ENCODE results near the gene RAI14.
"Not testable (repeated sequence)": the region's sequence is repeated elsewhere in the genome, so short reads cannot be mapped to it uniquely, and the experiment has no call there.

RAI14 gene

DNA sequence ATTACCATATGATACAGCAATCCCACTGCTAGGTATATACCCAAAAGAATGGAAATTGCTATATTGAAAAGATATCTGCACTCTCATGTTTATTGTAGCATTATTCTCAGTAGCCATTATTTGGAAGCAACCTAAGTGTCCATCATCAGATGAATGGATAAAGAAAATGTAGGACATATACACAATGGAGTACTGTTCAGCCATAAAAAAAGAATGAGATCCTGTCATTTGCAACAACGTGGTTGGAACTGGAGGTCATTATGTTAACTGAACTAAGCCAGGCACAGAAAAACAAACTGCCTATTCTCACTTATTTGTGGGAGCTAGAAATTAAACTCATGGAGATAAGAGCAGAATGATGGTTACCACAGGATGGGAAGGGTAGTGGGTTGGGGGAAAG lies 119.8 kb downstream of the RAI14 start:
- DNase-seq: no peak

DNA sequence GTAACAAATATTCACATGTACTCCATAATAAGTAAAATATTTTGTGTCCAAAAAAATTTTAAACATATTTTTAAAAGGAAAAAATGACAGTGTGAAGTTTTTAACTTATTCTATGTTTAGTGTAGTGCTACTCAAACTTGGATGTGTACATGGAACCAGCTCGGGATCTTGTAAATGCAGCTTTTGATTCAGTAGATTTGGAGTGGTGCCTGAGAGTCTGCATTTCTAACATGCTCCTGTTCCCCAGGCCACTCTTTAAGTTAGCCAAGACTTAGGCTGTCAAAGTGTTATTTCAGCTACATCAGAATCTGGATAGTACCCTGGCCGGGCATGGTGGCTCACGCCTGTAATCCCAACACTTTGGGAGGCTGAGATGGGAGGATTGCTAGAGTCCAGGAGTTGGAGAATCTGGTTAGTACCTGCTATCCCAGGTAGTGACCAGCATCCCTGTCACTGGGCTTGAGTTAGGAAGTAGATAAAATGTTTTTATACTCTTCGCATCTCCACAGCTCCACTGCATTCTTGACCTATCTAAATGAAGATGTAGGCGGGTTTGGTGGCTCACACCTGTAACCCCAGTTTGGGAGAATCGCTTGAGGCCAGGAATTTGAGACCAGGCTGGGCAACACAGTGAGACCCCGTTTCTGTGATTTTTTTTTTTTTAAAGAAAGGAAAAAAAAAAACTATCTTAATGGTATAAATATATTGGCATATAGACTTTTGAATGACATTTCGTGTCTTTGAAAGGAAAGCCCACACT lies 122.1 kb downstream of the RAI14 start:
- no peak for DNase-seq

- not testable (repeated sequence) for DNase-seq
These were observed 127.8 kb downstream of the RAI14 start for GRCh38 chr5:34783892-34784291.

- DNase-seq: no peak
These were observed 130.9 kb downstream of the RAI14 start for GRCh38 chr5:34787035-34787434.

GRCh38 chr5:34789021-34789531 lies 132.9 kb downstream of the RAI14 start:
- DNase-seq: no peak

GRCh38 chr5:34789639-34790038 lies 133.5 kb downstream of the RAI14 start:
- DNase-seq: no peak

GRCh38 chr5:34790069-34790468 lies 133.9 kb downstream of the RAI14 start:
- no peak for DNase-seq

DNA sequence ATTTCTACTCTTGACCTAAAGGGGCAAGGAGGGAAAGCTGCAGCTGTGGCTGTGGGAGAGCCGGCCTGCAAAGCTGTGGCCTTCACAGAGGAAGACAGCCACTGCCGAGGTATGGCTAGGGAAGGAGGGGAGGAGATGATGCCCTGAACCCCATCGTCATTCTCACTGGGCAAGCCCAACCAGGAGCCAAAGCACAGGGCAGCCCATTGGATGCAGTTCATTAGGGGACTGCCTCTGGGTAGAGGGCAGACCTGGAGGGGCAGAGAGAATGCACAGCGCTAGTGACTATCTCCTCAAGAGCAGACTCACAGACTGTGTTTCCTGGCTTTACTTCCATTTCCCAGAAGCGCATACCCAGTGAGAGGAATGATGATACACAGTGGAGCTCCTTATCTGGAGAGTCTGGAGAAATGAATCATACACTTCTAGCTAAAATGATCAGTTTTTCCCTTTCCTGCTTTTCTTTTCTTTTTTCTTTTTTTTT lies 135.7 kb downstream of the RAI14 start:
- DNase-seq: no peak

DNA sequence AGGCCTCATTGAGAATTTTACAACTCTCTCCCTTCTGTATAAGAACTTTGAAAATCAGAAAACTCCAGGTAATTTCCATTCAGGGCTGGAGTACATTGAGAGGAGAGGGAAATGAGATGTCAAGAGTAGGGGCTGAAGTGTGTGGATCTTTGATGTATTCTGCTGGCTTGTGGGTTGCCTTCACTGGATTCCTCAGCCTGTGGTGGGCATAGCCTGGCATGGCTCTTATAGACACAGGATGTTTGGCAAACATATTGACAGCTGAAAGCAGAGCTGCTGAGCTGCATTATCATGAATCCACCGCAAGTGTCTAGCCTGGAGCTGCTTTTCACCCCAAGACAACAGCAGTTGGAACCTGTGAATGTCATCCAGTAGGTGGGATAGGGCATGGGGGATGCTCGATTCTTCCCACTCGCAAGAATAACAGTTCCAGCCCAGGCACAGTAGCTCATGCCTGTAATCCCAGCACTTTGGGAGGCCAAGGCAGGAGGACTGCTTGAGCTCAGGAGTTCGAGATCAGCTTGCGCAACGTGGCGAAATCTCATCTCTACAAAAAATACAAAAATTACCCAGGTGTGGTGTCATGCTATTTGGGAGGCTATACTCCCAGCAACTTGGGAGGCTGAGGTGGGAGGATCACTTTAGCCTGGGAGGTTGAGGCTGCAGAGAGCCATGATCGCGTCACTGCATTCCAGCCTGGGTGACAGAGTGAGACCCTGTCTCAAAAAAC lies 146.9 kb downstream of the RAI14 start:
- DNase-seq: no peak

GRCh38 chr5:34803974-34804732 lies 148.0 kb downstream of the RAI14 start:
- no peak for DNase-seq

DNA sequence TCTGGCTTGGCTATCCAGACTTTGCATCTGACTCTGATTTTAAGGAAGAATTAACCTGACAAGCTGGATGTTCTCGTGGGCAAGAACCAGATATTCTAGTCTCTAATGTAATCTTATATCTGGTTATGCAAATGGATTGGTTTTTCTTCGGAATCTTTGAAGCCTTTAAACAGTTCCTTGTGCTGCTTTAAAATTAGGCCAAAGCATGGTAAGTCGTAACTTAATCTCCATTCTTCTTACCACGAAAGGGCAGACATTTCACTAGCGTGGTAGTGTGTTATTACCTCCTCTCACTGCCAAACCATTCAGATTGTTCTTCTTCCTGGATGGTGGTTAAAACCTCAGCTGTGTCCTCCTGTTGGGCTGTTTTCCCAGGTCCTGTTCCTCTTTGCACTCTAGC lies 148.8 kb downstream of the RAI14 start:
- no peak for DNase-seq

GRCh38 chr5:34806532-34806931 lies 150.4 kb downstream of the RAI14 start:
- DNase-seq: no peak

DNA sequence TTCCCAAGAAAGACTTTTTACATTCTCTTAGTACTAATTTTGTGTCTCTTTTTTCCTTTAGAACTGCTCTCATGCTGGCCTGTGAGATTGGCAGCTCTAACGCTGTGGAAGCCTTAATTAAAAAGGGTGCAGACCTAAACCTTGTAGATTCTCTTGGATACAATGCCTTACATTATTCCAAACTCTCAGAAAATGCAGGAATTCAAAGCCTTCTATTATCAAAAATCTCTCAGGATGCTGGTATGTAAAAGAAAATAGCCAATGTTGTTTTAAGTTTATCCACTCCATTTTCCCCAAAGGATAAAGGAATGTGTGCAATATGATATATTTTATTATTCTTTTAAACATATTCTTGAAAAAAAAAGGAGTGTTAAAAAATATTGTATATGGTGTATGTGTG lies 155.6 kb downstream of the RAI14 start:
- DNase-seq: no peak

- no peak for DNase-seq
These were observed 157.4 kb downstream of the RAI14 start for GRCh38 chr5:34813509-34813908.

DNA sequence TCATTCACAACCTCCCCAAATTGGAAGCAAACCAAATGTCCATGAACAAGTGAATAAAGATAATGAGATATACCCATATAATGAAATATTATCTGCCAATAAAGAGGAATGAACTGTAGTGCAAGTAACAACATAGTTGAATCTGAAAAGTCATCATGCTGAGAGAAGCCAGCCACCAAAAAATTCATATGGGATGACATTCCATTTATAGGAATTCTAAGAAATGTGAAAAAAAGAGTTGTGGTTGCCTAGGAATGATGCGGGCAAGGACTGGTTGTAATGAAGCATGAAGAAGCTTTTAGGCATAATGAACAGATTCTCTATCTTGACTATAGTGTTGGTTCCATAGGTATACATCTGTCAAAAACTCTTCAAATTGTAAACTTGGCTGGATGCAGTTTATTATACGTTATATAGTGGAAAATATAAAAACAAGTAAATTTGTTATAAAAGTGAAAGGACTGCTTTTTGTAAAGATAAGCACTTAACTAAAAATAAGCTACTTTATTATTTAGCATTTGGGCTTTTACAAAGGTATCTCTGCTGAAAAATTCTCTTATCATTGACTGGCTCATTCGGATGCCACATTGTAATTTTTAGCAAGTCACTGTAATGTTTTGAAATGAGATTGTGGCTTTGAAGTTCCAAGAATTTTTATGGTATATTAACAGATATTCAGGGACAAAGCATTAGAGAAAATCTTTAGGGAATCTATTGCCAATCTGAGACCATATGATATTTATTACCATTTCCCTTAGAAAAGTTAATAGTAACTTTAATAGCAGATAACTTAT lies 161.6 kb downstream of the RAI14 start:
- DNase-seq: no peak

GRCh38 chr5:34818717-34819116 lies 162.6 kb downstream of the RAI14 start:
- no peak for DNase-seq

DNA sequence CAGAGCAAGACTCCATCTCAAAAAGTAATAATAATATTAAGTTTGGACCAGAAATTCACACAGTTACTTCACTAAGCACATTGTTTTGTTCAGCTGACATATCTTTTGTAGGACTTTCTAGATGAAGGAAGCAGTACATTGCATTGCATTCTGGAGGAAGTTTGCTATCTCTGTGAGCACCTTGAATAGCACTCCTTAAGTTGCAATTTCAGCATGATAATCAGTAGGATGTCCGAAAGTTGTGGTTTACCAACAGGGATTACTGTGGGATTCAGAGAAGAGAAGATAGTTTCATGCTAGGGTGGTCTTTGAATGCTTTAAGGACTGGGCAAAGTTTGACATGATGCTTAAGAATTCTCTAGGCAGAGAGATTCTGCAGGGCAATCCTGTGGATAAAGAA lies 164.5 kb downstream of the RAI14 start:
- no peak for DNase-seq

DNA sequence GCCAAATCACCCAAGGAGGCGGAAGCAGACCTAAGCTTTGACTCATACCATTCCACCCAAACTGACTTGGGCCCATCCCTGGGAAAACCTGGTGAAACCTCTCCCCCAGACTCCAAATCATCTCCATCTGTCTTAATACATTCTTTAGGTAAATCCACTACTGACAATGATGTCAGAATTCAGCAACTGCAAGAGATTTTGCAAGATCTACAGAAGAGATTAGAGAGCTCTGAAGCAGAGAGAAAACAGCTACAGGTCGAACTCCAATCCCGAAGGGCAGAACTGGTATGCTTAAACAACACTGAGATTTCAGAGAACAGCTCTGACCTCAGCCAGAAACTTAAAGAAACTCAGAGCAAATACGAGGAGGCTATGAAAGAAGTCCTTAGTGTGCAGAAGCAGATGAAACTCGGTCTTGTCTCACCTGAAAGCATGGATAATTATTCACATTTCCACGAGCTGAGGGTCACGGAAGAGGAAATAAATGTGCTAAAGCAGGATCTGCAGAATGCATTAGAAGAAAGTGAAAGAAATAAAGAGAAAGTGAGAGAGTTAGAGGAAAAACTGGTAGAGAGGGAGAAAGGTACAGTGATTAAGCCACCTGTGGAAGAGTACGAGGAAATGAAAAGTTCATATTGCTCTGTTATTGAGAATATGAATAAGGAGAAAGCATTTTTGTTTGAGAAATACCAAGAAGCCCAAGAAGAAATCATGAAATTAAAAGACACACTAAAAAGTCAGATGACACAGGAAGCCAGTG lies 167.0 kb downstream of the RAI14 start:
- no peak for DNase-seq

- DNase-seq: no peak
These were observed 170.2 kb downstream of the RAI14 start for GRCh38 chr5:34826347-34826746.

GRCh38 chr5:34827588-34828506 lies 171.7 kb downstream of the RAI14 start:
- DNase-seq: no peak

DNA sequence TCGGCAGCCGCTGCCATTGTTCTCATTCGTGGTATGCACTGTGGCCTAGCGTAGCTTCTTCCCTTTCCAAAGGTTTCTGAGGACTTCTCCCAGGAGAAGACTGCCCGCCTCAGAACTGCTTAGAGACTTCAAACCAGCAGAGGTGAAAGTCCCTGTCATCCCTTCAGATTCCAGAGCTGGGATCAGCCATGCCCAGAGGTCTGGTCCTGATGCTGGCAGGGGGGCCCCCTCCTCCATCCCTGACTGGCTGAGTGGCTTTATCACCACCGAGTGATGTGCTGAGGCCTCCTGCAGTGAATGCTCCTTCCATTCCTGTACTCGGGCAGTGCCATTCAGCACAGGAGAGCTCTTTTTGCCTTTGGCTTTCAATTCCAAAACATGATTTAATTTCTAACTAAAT lies 174.7 kb downstream of the RAI14 start:
- DNase-seq: not testable (repeated sequence)
